Measurements from ENCODE around the gene SPOP.

DNA sequence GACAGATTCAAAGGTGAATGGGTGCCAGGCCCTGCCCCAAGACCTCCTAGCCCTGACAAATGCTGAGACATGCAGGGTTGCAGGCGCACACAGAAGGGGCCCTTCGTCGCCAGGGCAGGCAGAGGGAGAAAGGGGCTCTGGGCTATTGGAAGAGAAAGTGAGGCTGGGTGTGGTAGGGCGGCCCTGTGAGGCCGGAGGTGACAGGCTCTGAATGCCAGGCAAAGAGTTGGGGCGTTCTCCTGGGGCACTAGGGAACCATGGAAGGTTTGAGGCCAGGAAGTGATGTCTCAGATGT, 128.6 kb downstream of the SPOP start:
- TF ChIP-seq EWSR1 (IDR thresholded peaks at IDR 0.05; ENCODE audit: borderline replicate concordance, low read depth, partially characterized antibody) (no peak), SIRT6 (IDR thresholded peaks at IDR 0.05; ENCODE audit: low read depth, low read length) (no peak), ZNF780A (CRISPR knock-in tag; IDR thresholded peaks at IDR 0.05) (no peak), ZNF644 (tag; IDR thresholded peaks at IDR 0.05; ENCODE audit: low read depth) (no peak)
- TF ChIP-seq, protein P1, sequence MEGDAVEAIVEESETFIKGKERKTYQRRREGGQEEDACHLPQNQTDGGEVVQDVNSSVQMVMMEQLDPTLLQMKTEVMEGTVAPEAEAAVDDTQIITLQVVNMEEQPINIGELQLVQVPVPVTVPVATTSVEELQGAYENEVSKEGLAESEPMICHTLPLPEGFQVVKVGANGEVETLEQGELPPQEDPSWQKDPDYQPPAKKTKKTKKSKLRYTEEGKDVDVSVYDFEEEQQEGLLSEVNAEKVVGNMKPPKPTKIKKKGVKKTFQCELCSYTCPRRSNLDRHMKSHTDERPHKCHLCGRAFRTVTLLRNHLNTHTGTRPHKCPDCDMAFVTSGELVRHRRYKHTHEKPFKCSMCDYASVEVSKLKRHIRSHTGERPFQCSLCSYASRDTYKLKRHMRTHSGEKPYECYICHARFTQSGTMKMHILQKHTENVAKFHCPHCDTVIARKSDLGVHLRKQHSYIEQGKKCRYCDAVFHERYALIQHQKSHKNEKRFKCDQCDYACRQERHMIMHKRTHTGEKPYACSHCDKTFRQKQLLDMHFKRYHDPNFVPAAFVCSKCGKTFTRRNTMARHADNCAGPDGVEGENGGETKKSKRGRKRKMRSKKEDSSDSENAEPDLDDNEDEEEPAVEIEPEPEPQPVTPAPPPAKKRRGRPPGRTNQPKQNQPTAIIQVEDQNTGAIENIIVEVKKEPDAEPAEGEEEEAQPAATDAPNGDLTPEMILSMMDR (IDR thresholded peaks at IDR 0.05 in 2 of 3, conservative IDR thresholded peaks at IDR 0.05 in 1 of 3; ENCODE audit: insufficient read depth in 2 of 3, low read depth in 1 of 3, low read length in 3 of 3), result no peak
